Measurements from ENCODE around the gene HEPN1.
A peak's percentile ranks its signal among the peaks of the same experiment; 100 is the strongest.
"Not testable (repeated sequence)": the region's sequence is repeated elsewhere in the genome, so short reads cannot be mapped to it uniquely, and the experiment has no call there.

HEPN1 gene

DNA sequence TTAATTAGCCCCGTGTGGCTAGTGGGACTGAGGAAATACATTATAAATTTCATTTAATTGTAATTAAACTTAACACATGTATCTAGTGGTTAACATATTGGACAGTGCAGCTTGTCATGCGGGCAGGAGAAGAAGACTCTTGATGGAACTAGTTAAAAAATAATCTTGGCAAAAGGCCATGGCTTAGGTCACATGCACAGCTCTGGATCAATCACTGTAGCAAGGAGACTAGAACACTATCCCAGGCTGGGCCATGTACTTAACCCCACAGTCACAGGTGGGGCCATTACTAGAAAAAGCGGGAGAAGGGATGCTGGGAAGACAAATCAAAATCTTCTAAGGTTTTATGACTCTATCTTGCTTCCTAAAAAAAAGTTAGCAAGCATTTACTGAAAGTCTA is 25.5 kb downstream of the HEPN1 start:
- no peak for DNase-seq

DNA sequence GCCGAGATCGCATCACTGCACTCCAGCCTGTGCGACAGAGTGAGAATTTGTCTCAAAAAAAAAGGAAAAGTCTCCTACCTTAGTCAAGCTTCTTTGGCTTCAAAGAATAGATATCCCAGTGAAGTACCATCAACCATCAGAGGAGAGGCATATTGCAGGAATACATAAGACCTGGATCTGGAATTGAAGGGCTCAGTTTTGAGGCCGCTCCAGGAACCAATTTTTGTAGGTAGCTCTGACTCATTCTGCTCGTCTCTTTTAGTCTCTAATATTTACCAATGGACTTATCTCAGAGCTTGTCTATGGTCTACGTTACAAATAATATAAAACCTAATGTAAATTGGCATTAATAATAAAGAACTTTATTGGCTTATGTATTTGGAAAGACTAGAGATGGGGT is 26.8 kb downstream of the HEPN1 start:
- DNase-seq: no peak

DNA sequence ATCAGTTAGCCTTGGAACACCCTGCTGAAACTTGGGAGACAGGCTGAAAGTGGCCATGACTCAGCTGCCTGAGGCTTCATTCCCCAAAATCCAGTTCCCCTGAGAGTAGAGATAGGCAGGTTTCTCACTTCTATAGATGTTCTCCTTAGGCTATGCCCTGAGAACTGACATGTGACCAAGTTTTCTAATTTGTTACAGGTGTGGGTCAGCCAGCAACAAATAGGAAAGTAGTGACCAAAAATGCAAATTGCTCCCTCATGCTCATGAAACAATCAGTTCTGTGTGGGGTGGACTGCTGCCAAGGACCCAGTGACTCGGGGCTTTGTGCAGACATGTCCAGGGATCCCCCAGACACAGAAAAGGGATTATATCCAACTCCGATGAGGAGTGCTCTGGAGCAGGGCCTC is 27.7 kb downstream of the HEPN1 start:
- no peak for DNase-seq

DNA sequence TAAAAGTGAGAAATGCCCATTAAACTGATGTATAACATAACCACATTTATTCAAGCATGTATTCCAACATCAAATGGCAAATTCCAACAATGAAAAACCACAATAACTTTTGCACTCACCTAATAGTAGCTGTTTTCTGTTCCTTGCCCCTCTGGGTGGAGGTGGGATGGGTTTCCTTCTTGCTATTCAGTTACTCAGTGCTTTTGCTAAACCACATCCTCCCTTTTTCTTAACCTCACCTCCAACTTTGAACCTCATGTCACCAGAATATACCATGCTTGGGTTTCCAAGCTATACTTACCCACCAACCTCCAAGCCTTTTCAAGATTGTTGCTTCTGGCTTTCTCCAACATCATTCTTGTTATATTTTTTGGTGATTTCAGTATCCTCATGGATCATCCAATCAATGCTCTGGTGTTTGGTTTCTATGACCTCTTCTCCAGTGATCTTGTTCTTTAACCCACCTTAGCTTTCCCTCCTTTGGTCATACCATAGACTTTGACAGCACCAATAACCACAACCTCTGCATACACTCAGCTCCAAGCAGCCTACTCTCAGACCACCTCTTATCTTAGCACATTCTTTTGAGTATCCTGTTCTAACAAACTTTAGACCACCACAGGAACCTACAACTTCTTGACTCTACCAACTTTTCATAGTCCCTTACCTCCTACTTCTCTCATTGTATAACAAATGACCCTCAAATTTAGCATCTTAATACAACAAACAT is 31.7 kb downstream of the HEPN1 start:
- no peak for DNase-seq

DNA sequence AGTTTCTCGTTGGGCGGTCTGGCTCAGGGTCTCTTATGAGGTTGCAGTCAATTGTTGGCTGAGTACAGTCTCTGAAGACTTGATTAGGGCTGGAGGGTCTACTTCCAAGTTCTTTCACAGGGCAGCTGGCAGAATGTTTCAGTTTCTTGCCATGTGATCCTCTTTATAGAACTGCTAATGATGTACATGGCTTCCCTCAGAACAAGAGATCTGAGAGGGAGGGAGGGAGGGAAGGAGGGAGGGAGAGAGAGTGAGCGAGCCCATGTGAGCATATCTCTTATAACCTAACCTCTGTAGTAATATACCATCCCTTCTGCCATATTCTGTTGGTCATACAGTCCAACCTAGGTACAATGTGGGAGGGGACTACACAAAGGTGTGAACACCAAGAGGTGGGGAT is 32.3 kb downstream of the HEPN1 start:
- DNase-seq: no peak

DNA sequence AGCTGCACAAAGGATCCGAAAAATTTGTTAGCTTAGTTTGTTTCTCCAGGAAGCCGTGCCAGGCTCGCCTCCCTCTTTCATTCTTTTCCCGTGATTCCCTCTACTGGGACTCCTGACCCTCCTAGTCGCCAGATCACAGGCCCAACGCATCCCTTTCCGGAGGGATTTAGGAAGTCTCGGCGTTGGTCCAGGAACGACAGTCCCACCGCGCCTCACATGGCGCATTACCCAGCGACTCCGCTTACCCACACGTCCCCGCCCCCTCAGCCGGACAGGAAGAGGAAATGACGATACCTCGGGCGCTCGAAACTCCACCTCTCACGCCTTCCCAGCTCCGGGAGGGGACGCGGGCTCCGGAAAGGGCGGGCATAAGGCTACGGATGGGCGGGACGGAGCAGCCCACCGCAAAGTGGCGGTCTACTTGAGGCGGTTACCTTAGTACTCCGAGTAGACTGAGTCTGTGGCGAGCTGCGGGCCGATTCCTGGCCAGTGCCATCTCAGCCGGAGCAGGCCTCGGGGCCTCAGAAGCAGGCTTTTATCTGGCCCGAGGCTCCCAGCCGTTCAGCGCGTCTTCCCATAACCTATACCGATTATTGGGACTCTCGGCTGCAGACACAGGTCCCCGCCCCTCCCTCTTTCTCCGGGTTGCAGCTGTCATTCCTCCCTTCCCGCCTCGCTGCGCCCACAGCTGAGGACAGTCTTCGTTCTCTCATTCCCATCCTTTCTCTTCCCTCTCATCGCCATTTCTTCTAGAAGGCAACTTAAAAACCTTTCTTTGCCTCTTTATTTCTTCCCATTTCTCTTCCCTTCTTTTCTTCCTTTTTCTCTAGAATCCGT is 34.9 kb downstream of the HEPN1 start, which contains the start of gene CCDC15:
Gene CCDC15 (plus strand): TSS at position 450 of the 837 bp plus-strand sequence. CDS start 531 bp downstream, outside the sequence.
- peak; percentile 95 to 96 for DNase-seq

DNA sequence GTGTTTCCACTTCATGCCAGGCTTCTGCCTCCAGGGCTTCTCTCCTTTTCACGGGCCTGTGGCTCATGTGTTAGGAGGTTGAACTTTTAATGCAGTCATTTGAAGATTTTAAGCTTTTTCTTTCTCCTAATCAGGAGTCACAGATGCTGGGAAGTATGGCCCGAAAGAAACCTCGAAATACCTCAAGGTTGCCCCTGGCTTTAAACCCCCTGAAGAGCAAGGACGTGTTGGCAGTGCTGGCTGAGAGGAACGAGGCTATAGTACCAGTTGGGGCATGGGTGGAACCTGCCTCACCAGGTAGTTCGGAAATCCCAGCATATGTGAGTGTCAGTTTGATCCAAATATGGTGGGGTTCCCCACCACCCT is 35.5 kb downstream of the HEPN1 start:
- DNase-seq: no peak

DNA sequence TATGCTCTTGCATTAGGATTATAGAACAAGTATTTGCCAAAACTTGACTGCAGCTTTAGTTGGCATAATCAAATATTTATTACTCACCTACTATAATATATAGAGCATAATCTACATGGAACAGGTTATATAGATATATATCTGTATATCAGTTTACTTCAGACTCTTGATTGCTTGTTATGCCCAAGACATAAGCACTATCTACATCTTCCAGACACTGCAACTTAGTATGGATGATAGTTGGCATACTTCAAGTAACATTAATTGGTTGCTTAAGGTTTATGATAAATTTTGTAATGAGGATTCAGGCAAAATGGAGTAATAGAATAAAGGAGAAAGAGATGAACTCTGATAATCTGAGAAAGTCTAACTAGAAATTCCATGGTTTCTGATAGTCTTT is 36.0 kb downstream of the HEPN1 start:
- DNase-seq: no peak

DNA sequence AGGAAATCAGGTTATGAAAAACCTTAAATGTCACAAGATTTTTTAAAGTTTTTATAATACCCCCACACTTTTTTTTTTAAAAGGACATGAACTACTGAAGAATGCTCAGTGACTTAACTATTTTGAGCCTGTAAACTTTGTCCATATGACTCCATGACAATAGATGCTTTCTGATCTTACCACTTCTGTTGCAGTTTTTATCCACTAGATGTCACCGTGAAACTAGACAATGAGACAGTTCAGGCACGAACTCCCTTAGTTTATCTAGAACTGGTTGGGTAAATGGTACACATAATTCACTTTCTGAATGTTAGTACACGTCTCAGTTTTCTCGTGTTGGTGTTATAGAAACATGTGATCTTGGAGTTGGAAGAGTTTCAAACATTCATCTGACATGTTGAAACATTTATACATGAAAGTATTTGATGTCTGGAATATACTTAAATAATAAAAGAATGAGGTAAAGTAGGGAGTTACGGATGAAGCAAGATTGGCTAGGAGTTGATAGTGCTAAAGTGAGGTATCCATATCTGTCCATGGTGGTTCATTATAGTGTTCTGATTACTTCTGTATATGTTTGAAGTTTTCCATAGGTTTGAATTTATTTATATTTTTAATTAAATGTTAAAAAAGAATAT is 43.0 kb downstream of the HEPN1 start:
- DNase-seq: peak; percentile 85 to 89

DNA sequence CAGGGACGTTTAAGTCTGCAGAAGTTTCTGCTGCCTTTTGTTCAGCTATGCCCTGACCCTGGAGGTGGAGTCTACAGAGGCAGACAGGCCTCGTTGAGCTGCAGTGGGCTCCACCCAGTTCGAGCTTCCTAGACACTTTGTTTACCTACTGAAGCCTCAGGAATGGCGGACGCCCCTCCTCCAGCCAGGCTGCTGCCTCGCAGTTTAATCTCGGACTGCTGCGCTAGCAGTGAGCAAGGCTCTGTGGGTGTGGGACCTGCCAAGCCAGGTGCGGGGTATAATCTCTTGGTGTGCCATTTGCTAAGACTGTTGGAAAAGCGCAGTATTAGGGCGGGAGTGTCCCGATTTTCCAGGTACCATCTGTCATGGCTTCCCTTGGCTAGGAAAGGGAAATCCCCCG is 49.1 kb downstream of the HEPN1 start:
- DNase-seq: not testable (repeated sequence)

All from Kasumi-1 (cell line).